ENCODE results near the gene C2CD4C. TPM values are rescaled to one million over a fixed set of nuclear protein-coding genes. Genes with fewer than 3 reads are reported as not detected.

Gene C2CD4C
- total RNA-seq, 1 experiment from 2014 or later = 14.6 TPM

- no peaks in the 10 kb centered on the region for H3K79me1 ChIP-seq (ENCODE audit: insufficient read depth, low read depth, low read length, poor library complexity, severe bottlenecking)
- no peaks in the 10 kb centered on the region for H3K4me1 ChIP-seq (ENCODE audit: insufficient read depth, low read length)
- H2BK5ac ChIP-seq (ENCODE audit: insufficient read length, low read length) = no peak overlapping the region
- no peaks in the 10 kb centered on the region for H3K9me3 ChIP-seq (ENCODE audit: control insufficient read depth, low read depth, low read length)
- no peaks in the 10 kb centered on the region for H3K27me3 ChIP-seq (ENCODE audit: insufficient read depth, low read length)
- no peak overlapping the region for H4K5ac ChIP-seq (ENCODE audit: insufficient read length, low read depth, low read length)
- no peak overlapping the region for H2BK120ac ChIP-seq (ENCODE audit: low read depth, low read length, poor library complexity, severe bottlenecking)
- H2BK12ac ChIP-seq (ENCODE audit: insufficient read length, low read depth, low read length) = no peak overlapping the region
- H3K4me2 ChIP-seq (ENCODE audit: insufficient read depth, insufficient read length, low read length) = no peak overlapping the region
- no CpG with 5 or more reads among the region's 44 CpGs for WGBS (ENCODE audit: extremely low coverage, insufficient read length, low lambda C conversion rate)
- H4K20me1 ChIP-seq (ENCODE audit: control insufficient read depth, insufficient read depth, insufficient read length) = no peaks in the 10 kb centered on the region
- Mint-ChIP-seq H3K4me1 (peaks cover 33 to 44% of the 10 kb centered on the region in 2 experiments), H3K36me3 (ENCODE audit: insufficient read depth in 1 of 3, low read depth in 3 of 3) (peaks cover 0 to 4% (median 2%) of the 10 kb centered on the region in 3 experiments; a peak in 3 of 7 replicates), H3K9me3 (peaks cover 15 to 27% of the 10 kb centered on the region in 2 experiments), H3K27me3 (ENCODE audit: low read depth) (peaks cover 42% of the 10 kb centered on the region), H3K27ac (peak overlapping the region in 1 of 3 experiments; percentile 89; a peak in 3 of 7 replicates), H3K4me3 (no peak overlapping the region)
- no peak overlapping the region for H2BK20ac ChIP-seq (ENCODE audit: low read depth, low read length, poor library complexity, severe bottlenecking)
- no peak overlapping the region for H2AFZ ChIP-seq (ENCODE audit: low read length)
- no peak overlapping the region for H2AK5ac ChIP-seq (ENCODE audit: insufficient read length, low read length)
- no peak overlapping the region for H3K4ac ChIP-seq (ENCODE audit: low read depth, low read length)
- no peak overlapping the region for H3K9ac ChIP-seq (ENCODE audit: extremely low read depth, insufficient read length, low read length)
- no peak overlapping the region for H3K18ac ChIP-seq (ENCODE audit: insufficient read length, low read depth, low read length)
- peak; percentile 84 for DNase-seq
- no peak overlapping the region for H3T11ph ChIP-seq (ENCODE audit: low read length)
- peak; percentile 90 for TF ChIP-seq CTCF (conservative IDR thresholded peaks at IDR 0.05)
- H2BK15ac ChIP-seq (ENCODE audit: low read depth, low read length) = no peak overlapping the region
- no peak overlapping the region for H3K27ac ChIP-seq (ENCODE audit: insufficient read length, low read depth, low read length)
- no peak overlapping the region for H3K14ac ChIP-seq (ENCODE audit: insufficient read depth, low read length)
- H3K56ac ChIP-seq (ENCODE audit: insufficient read length, low read depth, low read length) = no peak overlapping the region
- H3K23me2 ChIP-seq (ENCODE audit: insufficient read length, low read depth, low read length, poor library complexity, severe bottlenecking) = no peaks in the 10 kb centered on the region
- H3K79me2 ChIP-seq (ENCODE audit: insufficient read depth, low read length) = no peaks in the 10 kb centered on the region
- H3K23ac ChIP-seq (ENCODE audit: insufficient read length, low read depth, low read length) = no peak overlapping the region
- H4K91ac ChIP-seq (ENCODE audit: insufficient read length, low read depth, low read length) = no peak overlapping the region
- no peak overlapping the region for H4K8ac ChIP-seq (replicated peaks; ENCODE audit: insufficient read length, low read depth, low read length)
These were observed 24.8 kb downstream of the C2CD4C start for GRCh38 chr19:383922-384798.
